ENCODE results near the gene JOSD2.
A peak's percentile ranks its signal among the peaks of the same experiment; 100 is the strongest.

JOSD2 gene

GRCh38 chr19:50493171-50493570 lies 17.8 kb downstream of the JOSD2 start:
- DNase-seq = no peak

GRCh38 chr19:50492303-50493052 lies 18.5 kb downstream of the JOSD2 start:
- no peak for DNase-seq

- DNase-seq = no peak
Observed at GRCh38 chr19:50490991-50491472, 20.0 kb downstream of the JOSD2 start.

GRCh38 chr19:50490411-50490811 lies 20.6 kb downstream of the JOSD2 start:
- DNase-seq = no peak

GRCh38 chr19:50489461-50490011 lies 21.5 kb downstream of the JOSD2 start:
- no peak for DNase-seq

- no peak for DNase-seq
Observed at GRCh38 chr19:50488389-50489194, 22.4 kb downstream of the JOSD2 start.

GRCh38 chr19:50486823-50487515 lies 24.0 kb downstream of the JOSD2 start:
- DNase-seq = no peak

- no peak for DNase-seq
Observed at GRCh38 chr19:50485284-50485955, 25.6 kb downstream of the JOSD2 start.

GRCh38 chr19:50482916-50483315 lies 28.1 kb downstream of the JOSD2 start:
- DNase-seq = no peak

- no peak for DNase-seq
Observed at GRCh38 chr19:50482271-50482855, 28.6 kb downstream of the JOSD2 start.

- DNase-seq = no peak
Observed at GRCh38 chr19:50481351-50482149, 29.4 kb downstream of the JOSD2 start.

- no peak for DNase-seq
Observed at GRCh38 chr19:50480281-50481111, 30.5 kb downstream of the JOSD2 start.

- DNase-seq = no peak
Observed at GRCh38 chr19:50479761-50480251, 31.2 kb downstream of the JOSD2 start.

GRCh38 chr19:50478901-50479715 lies 31.9 kb downstream of the JOSD2 start:
- no peak for DNase-seq

- no peak for DNase-seq
Observed at GRCh38 chr19:50477751-50478515, 33.1 kb downstream of the JOSD2 start.

GRCh38 chr19:50476907-50477238 lies 34.1 kb downstream of the JOSD2 start:
- no peak for DNase-seq

GRCh38 chr19:50476224-50476906 lies 34.6 kb downstream of the JOSD2 start, which contains the start of the genes EMC10 and GARIN5A:
Gene EMC10 (plus strand): TSS chr19:50476507. CDS start chr19:50476545, 38 bp downstream.
Gene GARIN5A (minus strand): TSS chr19:50476848. CDS start chr19:50476388, 460 bp downstream.
- peak; percentile 85 for DNase-seq
